K562 (cell line): Measurements from ENCODE around the gene CRYBG1. TPM values are rescaled to one million over a fixed set of nuclear protein-coding genes. Genes with fewer than 3 reads are reported as not detected.

ENCODE experiments used
- BACH1 ChIP-seq: fragments of 200-800 bp; sonication (Bioruptor generic); IDR thresholded peaks from 2 replicates; pipeline ENCODE4 v1.6.1; 2016; ENCODE audit warnings: missing genetic modification characterization, missing compliant biosample characterization
- BRF1 ChIP-seq: IDR thresholded peaks from 3 replicates; pipeline ENCODE4 v1.6.1; 2011; ENCODE audit warnings: borderline replicate concordance, mild to moderate bottlenecking; ENCODE audit not compliant: insufficient read length; ENCODE audit errors: extremely low read depth
- CBX5 ChIP-seq: IDR thresholded peaks from 2 replicates; pipeline ENCODE4 v1.6.1; 2014; ENCODE audit warnings: low read depth, borderline replicate concordance
- DMBX1 ChIP-seq: fragments of 250-450 bp; sonication (Bioruptor Pico); IDR thresholded peaks from 2 replicates; pipeline ENCODE4 v1.8.0; 2022; ENCODE audit warnings: inconsistent platforms, mild to moderate bottlenecking, moderate library complexity, borderline replicate concordance
- ETS2 ChIP-seq: IDR thresholded peaks from 2 replicates; pipeline ENCODE4 v1.6.1; 2016; ENCODE audit warnings: borderline replicate concordance, missing genetic modification characterization, mild to moderate bottlenecking, moderate library complexity, missing compliant biosample characterization; ENCODE audit not compliant: poor library complexity, severe bottlenecking
- IFI16 ChIP-seq: fragments of 250-450 bp; sonication (Bioruptor Pico); IDR thresholded peaks from 2 replicates; pipeline ENCODE4 v2.1.2; 2022; ENCODE audit warnings: mild to moderate bottlenecking, inconsistent platforms
- KLF1 ChIP-seq: fragments of 450-650 bp; IDR thresholded peaks from 2 replicates; pipeline ENCODE4 v1.6.1; 2016; ENCODE audit warnings: missing genetic modification characterization, missing compliant biosample characterization
- MAFG ChIP-seq: fragments of 450-650 bp; conservative IDR thresholded peaks from 2 replicates; pipeline ENCODE4 v1.6.1; 2016; ENCODE audit warnings: missing genetic modification characterization, missing compliant biosample characterization
- MAFK ChIP-seq: IDR thresholded peaks from 2 replicates; pipeline ENCODE4 v1.6.1; 2011; ENCODE audit warnings: low read length, improper control_type of control experiment
- NCOA2 ChIP-seq, 2 experiments: fragments of 450-650 bp; IDR thresholded peaks; 2 replicates each; pipeline ENCODE4 v1.6.1; 2018; ENCODE audit warnings: mild to moderate bottlenecking in 2 of 2, moderate library complexity in 1 of 2; ENCODE audit not compliant: partially characterized antibody in 2 of 2
- POLR2B ChIP-seq: fragments of 450-650 bp; IDR thresholded peaks from 2 replicates; pipeline ENCODE4 v1.6.1; 2018; ENCODE audit warnings: low read depth; ENCODE audit not compliant: partially characterized antibody
- POLR2G ChIP-seq: fragments of 200-400 bp; formaldehyde crosslinking; IDR thresholded peaks from 2 replicates; pipeline ENCODE4 v1.6.1; 2017; ENCODE audit warnings: low read depth, mild to moderate bottlenecking, antibody characterized with exemption, low read length, moderate library complexity
- RBM22 ChIP-seq: fragments of 200-400 bp; formaldehyde crosslinking; IDR thresholded peaks from 2 replicates; pipeline ENCODE4 v1.6.1; 2018; ENCODE audit warnings: low read length, low read depth; ENCODE audit not compliant: poor library complexity, severe bottlenecking
- SIX5 ChIP-seq, 2 experiments: IDR thresholded peaks; 2 replicates each; pipeline ENCODE4 v1.6.1; 2011; ENCODE audit warnings: low read length in 2 of 2, borderline replicate concordance in 1 of 2, low read depth in 1 of 2, mild to moderate bottlenecking in 1 of 2, moderate library complexity in 1 of 2; ENCODE audit not compliant: insufficient read depth in 1 of 2
- SMARCA4 ChIP-seq: fragments of 450-650 bp; IDR thresholded peaks from 2 replicates; pipeline ENCODE4 v1.6.1; 2016
- SMARCA5 ChIP-seq: fragments of 450-650 bp; IDR thresholded peaks from 2 replicates; pipeline ENCODE4 v1.6.1; 2016
- STAG1 ChIP-seq: sonication (generic); formaldehyde crosslinking; IDR thresholded peaks from 2 replicates; pipeline ENCODE4 v1.5.0; 2020; ENCODE audit warnings: missing genetic modification reagents, borderline replicate concordance
- TCF3 ChIP-seq: sonication (generic); formaldehyde crosslinking; IDR thresholded peaks from 2 replicates; pipeline ENCODE4 v1.4.0; 2020; ENCODE audit warnings: mild to moderate bottlenecking, missing genetic modification reagents
- TEAD1 ChIP-seq, 2 experiments: fragments of 450-650 bp in 1 of 2; sonication (generic) in 1 of 2; formaldehyde crosslinking; IDR thresholded peaks; 2 replicates each; pipeline versions ENCODE4 v1.4.0 to v1.8.0; 2020 to 2022; ENCODE audit warnings: mild to moderate bottlenecking in 2 of 2, missing genetic modification reagents in 1 of 2
- ZNF124 ChIP-seq: sonication (generic); formaldehyde crosslinking; IDR thresholded peaks from 2 replicates; pipeline ENCODE4 v1.8.1; 2022; ENCODE audit warnings: missing genetic modification reagents
- polyA plus RNA-seq, 8 experiments: library from polyadenylated mRNA; depleted of rRNA in 4 of 8; stranded (reverse) in 5 of 8; unstranded in 3 of 8; fragments of >200 nt; fragmentation: Nextera tagmentation in 2 of 8; fragmentation: Illumina TruSeq in 1 of 8; extraction: Ambion mirVana in 2 of 8; extraction: Trizol in 1 of 8; gene quantifications; 2 replicates each; pipeline versions ENCODE4 v1.2.1 to v1.2.3, GENCODE V29; 2011 to 2014; ENCODE audit warnings: inconsistent platforms in 1 of 8, missing spikeins in 1 of 8
- total RNA-seq, 7 experiments: library from RNA; depleted of rRNA in 6 of 7; stranded (reverse); fragments of >200 nt in 6 of 7; fragmentation: Illumina TruSeq in 2 of 7; extraction: Trizol in 2 of 7; gene quantifications; 2 replicates each; pipeline versions ENCODE4 v1.2.1 to v1.2.3, GENCODE V29; 2011 to 2021; ENCODE audit warnings: low replicate concordance in 1 of 7
- TF ChIP-seq, protein P1 (sequence below): fragments of 250-450 bp; sonication (Bioruptor Pico); IDR thresholded peaks from 2 replicates; pipeline ENCODE4 v1.8.0; 2022; ENCODE audit warnings: inconsistent platforms
- TF ChIP-seq, protein P2 (sequence below): fragments of 450-650 bp; IDR thresholded peaks from 2 replicates; pipeline ENCODE4 v1.6.1; 2018; ENCODE audit warnings: mild to moderate bottlenecking, low read depth; ENCODE audit not compliant: partially characterized antibody
- TF ChIP-seq, protein P3 (sequence below): IDR thresholded peaks from 2 replicates; pipeline ENCODE4 v1.6.1; 2012; ENCODE audit warnings: low read depth, low read length, improper control_type of control experiment, borderline replicate concordance

The CRYBG1 gene
- total and polyA plus RNA-seq, 9 of the 15 experiments (the other 6 are each of a cell fraction or from before 2014, with no cell fraction given): 0.07 to 0.47 (median 0.11) TPM

DNA sequence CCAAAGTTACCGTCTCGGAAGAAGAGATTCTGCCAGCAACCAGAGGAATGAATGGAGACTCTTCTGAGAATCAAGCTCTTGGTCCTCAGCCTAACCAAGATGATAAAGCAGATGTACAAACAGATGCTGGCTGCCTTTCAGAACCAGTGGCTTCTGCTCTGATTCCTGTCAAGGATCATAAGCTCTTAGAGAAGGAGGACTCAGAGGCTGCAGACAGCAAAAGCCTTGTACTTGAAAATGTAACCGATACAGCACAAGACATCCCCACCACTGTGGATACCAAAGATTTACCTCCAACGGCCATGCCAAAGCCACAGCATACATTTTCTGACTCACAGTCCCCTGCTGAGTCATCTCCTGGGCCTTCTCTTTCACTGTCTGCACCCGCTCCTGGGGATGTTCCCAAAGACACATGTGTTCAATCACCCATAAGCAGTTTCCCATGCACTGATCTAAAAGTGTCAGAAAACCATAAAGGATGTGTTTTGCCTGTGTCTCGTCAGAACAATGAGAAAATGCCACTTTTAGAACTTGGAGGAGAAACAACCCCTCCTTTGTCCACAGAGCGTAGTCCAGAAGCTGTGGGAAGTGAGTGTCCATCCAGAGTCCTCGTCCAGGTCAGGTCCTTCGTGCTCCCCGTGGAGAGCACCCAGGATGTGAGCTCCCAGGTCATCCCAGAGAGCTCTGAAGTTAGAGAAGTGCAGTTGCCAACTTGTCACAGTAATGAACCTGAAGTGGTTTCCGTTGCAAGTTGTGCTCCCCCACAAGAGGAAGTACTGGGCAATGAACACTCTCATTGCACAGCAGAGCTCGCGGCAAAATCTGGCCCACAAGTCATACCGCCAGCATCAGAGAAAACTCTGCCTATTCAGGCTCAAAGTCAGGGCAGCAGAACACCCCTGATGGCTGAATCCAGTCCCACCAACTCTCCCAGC, 159.2 kb downstream of the CRYBG1 start (continued):
- TF ChIP-seq, protein P1, sequence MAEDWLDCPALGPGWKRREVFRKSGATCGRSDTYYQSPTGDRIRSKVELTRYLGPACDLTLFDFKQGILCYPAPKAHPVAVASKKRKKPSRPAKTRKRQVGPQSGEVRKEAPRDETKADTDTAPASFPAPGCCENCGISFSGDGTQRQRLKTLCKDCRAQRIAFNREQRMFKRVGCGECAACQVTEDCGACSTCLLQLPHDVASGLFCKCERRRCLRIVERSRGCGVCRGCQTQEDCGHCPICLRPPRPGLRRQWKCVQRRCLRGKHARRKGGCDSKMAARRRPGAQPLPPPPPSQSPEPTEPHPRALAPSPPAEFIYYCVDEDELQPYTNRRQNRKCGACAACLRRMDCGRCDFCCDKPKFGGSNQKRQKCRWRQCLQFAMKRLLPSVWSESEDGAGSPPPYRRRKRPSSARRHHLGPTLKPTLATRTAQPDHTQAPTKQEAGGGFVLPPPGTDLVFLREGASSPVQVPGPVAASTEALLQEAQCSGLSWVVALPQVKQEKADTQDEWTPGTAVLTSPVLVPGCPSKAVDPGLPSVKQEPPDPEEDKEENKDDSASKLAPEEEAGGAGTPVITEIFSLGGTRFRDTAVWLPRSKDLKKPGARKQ (CRISPR knock-in tag): no peak
- no peak for TF ChIP-seq ZNF124 (CRISPR knock-in tag)
- TF ChIP-seq TCF3: peak; percentile 48
- TF ChIP-seq ETS2 (tag): no peak
- no peak for TF ChIP-seq POLR2G
- TF ChIP-seq, protein P2, sequence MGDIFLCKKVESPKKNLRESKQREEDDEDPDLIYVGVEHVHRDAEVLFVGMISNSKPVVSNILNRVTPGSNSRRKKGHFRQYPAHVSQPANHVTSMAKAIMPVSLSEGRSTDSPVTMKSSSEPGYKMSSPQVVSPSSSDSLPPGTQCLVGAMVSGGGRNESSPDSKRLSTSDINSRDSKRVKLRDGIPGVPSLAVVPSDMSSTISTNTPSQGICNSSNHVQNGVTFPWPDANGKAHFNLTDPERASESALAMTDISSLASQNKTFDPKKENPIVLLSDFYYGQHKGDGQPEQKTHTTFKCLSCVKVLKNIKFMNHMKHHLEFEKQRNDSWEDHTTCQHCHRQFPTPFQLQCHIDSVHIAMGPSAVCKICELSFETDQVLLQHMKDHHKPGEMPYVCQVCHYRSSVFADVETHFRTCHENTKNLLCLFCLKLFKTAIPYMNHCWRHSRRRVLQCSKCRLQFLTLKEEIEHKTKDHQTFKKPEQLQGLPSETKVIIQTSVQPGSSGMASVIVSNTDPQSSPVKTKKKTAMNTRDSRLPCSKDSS: no peak
- no peak for TF ChIP-seq BRF1
- peak; percentile 78 for TF ChIP-seq MAFG (tag)
- TF ChIP-seq CBX5: no peak
- TF ChIP-seq STAG1: no peak
- TF ChIP-seq, protein P3, sequence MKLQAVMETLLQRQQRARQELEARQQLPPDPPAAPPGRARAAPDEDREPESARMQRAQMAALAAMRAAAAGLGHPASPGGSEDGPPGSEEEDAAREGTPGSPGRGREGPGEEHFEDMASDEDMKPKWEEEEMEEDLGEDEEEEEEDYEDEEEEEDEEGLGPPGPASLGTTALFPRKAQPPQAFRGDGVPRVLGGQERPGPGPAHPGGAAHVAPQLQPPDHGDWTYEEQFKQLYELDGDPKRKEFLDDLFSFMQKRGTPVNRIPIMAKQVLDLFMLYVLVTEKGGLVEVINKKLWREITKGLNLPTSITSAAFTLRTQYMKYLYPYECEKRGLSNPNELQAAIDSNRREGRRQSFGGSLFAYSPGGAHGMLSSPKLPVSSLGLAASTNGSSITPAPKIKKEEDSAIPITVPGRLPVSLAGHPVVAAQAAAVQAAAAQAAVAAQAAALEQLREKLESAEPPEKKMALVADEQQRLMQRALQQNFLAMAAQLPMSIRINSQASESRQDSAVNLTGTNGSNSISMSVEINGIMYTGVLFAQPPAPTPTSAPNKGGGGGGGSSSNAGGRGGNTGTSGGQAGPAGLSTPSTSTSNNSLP: no peak
- TF ChIP-seq RBM22: no peak
- TF ChIP-seq SIX5 (IDR thresholded peaks at IDR 0.05; ENCODE audit: borderline replicate concordance in 1 of 2, insufficient read depth in 1 of 2, low read depth in 1 of 2, low read length in 2 of 2): no peak
- peak; percentile 70 for TF ChIP-seq MAFK
- no peak for TF ChIP-seq IFI16 (CRISPR knock-in tag)
- no peak for TF ChIP-seq NCOA2 (IDR thresholded peaks at IDR 0.05; ENCODE audit: partially characterized antibody in 2 of 2)
- TF ChIP-seq SMARCA4: peak; percentile 72
- no peak for TF ChIP-seq SMARCA5
- TF ChIP-seq BACH1 (tag): no peak
- no peak for TF ChIP-seq TEAD1 (CRISPR knock-in tag; IDR thresholded peaks at IDR 0.05)
- TF ChIP-seq DMBX1: no peak
- TF ChIP-seq POLR2B: no peak
- no peak for TF ChIP-seq KLF1 (tag)
